GM19455 (cell line): Measurements from ENCODE around the gene GRM4.
"Not testable (repeated sequence)": the region's sequence is repeated elsewhere in the genome, so short reads cannot be mapped to it uniquely, and the experiment has no call there.

Source experiments
- ATAC-seq: cut with Tn5 transposase; IDR thresholded peaks from one replicate; pipeline ENCODE4 v1.9.1; 2021; ENCODE audit not compliant: unreplicated experiment

GRM4 gene

DNA sequence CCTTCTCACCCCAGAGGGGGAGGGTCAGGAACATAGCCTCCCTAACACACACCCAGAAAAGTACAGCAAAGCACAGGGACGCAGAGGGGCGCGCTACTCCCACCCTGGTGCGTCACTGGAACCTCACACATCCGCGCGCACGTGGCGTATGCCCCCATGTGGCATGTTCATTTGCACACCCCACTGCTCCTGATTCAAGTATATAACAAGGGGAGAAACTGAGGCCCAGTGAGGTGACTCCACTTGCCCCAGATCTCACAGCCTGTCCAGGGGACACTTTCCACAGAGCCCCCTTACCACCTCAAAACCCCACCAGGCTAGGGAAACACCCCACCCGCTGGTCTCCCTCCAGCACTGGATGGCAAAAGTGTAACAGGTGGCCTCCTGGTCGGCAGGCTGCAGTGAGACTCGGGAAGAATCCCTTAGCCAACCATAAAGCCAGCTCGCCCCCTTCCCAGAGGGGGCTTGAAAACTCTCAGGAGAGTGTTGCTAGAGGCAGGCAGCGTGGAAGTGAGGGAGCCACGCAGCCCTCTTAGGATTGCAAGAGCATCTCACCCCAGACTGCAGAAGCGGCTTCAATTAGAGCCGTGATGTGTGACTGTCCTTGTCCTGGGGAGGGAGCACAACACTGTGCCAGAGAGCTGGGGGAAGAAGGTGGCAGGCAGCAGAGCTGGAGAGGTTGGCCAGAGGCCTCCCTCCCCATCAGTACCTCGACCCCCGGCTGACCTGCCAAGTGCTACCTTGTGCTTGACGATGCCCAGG is at the start of gene GRM4:
Gene GRM4 (minus strand): TSS at position 67 of the 762 bp plus-strand sequence. CDS start 12,591 bp downstream, outside the sequence.
- ATAC-seq = no peak

DNA sequence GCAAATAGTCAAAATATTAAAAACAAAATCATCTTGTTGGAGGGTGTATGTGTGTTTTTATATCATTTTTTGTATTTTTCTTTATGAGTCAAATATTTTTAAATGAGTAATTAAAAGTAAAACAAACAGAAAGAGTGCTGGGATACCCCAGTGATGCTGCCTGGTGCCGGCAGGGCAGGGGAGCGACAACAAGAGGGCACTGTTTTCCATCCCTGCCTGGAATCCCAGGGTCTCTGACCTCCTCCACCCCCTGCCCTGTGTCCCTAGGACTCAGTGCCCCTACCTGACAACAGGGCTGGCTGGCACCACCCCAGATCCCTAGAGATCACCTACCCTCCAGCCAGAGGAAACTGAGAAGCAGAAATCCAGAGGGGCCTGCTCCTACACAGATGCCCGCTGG is 48.9 kb upstream of the GRM4 start:
- ATAC-seq = no peak

DNA sequence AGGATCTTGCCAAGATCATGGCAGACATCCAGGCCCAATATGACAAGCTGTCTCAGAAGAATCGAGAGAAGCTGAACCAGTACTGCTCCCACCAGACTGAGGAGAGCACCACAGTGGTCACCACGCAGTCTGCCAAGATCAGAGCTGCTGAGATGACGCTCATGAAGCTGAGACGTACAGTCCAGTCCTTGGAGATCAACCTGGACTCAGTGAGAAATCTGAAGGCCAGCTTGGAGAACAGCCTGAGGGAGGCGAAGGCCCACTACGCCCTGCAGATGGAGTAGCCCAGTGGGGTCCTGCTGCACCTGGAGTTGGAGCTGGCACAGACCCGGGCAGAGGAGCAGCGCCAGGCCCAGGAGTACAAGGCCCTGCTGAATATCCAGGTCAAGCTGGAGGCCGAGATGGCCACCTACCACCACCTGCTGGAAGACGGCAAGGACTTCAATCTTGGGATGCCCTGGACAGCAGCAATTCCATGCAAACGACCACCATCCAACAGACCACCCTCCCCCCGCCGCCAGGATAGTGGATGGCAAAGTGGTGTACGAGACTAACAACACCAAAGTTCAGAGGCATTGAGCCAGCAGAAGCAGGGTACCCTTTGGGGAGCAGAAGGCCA is 44.7 kb upstream of the GRM4 start:
- no peak for ATAC-seq

- ATAC-seq = no peak
Observed at GRCh38 chr6:34189806-34190503, 44.1 kb upstream of the GRM4 start.

DNA sequence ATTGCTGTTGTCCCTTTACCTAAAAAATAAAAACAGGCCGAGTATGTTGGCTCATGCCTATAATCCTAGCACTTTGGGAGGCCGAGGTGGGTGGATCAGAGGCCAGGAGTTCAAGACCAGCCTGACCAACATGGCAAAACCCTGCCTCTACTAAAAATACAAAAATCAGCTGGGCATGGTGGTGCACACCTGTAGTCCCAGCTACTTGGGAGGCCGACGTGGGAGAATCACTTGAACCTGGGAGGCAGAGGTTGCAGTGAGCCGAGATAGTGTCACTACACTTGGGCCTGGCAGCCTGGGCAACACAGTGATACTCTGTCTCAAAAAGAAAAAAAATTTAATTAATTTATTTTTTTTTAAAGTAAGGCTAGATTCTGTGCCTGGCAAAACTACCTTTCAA is 38.8 kb upstream of the GRM4 start:
- ATAC-seq = not testable (repeated sequence)

DNA sequence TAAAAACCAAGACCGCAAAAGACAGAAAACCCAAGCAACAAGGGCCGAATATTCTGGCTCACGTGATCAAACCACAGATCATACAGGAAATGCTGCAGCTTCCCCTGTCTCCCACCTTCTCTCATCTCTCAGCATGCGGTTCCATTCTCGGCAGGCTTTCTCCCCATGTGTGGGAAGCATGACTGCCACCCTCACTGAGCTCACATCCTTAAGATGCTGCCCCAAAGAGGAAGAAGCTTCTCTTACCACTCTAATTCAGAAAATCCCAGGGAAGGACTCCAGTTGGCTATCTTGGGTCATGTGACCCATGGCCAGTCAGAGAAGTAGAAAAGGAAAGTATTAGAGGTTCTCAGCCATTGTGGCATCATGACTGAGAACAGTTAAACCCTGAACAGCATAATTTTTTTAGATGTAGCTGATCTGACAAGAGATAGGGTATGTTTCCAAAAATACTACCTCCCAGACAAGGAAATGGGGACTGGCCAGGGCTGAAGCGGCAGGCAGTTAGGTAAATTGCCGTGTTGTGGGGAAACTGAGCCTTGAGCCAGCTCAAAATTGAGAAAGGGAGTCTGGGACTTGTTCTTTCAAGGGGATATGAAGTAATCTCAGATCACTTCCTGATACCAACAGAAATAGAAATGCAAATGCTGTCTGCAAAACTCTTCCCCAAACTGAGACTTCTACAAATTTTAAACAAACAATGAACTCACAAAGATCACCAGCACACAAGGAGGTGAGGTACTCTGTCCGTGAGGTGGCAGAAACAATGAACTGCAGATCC is 37.1 kb upstream of the GRM4 start:
- ATAC-seq = no peak

DNA sequence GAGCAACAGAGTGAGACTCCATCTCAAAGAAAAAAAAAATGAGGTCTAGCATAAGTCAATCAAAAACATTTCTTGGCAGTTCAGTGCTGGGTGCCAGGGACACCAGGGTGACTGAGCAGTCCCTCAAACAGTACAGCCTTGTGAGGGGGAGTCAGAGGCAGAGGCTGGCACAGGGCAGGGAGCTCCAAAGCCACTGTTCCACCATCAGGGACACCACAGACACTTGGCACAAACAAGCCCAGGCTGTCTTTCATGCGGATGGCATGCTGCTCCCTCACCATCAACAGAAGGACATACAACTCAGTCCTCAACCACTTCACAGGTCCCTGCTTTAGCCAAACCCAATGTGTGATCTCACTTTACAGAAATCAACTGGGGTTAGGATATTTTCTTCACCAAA is 36.0 kb upstream of the GRM4 start:
- no peak for ATAC-seq

- no peak for ATAC-seq
Observed at GRCh38 chr6:34179106-34179720, 33.3 kb upstream of the GRM4 start.

DNA sequence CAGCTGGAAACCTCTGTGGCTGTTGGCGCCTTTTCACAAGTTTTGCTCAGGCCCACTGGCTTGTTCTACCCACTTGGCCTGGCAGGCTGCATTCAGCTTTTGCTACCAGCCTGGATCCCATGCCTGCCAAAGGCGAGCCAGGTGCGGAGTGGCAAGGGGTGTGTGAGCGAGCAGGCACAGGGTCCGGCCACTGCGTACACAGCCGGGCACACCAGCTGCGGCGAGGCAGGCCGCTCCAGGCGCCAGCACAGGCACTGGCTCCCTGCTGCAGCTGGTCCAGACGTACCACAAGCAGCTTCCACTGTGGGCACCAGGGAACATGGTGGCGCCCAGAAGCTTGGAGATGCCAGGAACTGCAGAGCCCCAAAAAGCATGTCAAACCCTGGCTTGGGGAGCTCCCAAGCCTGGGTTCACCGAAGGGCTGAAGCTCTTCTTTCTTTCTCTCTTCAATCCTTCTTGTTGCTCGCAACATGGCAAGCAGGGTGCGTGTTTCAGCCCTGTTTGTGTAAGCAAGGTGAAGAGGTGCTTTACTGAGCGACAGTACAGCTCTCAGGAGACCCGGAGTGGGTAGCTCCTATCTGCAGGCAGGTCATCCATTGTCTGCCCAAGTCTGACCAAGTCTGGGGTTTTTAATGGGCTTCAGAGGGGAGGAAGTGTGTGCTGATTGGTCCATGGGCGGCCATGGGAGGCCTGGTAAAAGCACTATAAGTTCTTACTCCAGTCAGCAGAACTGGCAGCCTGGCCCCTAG is 32.6 kb upstream of the GRM4 start:
- ATAC-seq = no peak

- ATAC-seq = no peak
Observed at GRCh38 chr6:34177181-34177591, 31.3 kb upstream of the GRM4 start.

- no peak for ATAC-seq
Observed at GRCh38 chr6:34176261-34177031, 30.6 kb upstream of the GRM4 start.

DNA sequence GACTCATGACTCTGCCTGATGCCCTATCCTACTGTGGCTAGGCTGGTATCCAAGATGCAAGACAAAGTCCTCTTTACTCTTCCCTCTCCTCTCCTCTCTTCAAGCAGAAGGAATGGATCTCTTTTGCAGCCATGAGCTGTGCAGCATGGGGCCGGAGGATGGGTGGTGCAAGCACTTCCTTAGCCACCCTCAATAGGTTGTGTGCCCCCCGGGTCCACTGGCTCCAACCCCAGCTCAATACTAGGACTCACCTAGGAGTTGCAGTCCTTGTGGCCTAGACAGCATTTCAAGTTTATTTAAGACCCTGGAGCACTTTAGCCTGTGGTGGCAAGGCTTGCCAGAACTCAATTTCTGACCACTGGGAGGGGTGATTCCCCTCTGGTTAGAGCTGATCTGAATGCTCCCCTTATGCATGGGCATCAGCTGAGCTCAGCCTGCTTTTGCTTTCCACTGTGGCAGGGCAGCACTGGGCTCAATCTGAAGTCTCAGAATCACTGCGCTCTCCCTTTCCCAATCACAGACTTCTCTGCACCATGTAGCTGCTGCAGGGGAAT is 29.0 kb upstream of the GRM4 start:
- ATAC-seq = no peak

- no peak for ATAC-seq
Observed at GRCh38 chr6:34172961-34173775, 27.3 kb upstream of the GRM4 start.

GRCh38 chr6:34170346-34170745 is 24.5 kb upstream of the GRM4 start:
- ATAC-seq = no peak

DNA sequence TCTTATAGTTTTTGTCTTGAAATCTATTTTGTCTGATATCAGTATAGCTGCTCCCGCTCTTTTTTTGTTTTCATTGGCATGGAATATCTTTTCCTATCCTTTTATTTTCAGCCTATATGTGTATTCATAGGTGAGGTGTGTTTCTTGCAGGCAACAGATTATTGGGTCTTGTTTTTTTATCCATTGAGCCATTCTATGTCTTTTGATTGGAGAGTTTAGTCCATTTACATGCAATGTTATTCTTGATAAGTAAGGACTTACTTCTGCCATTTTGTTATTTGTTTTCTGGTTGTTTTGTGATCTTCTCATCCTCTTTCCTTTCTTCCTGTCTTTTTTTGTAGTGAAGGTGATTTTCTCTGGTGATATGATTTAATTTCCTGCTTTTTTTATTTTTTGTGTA is 24.0 kb upstream of the GRM4 start:
- no peak for ATAC-seq

DNA sequence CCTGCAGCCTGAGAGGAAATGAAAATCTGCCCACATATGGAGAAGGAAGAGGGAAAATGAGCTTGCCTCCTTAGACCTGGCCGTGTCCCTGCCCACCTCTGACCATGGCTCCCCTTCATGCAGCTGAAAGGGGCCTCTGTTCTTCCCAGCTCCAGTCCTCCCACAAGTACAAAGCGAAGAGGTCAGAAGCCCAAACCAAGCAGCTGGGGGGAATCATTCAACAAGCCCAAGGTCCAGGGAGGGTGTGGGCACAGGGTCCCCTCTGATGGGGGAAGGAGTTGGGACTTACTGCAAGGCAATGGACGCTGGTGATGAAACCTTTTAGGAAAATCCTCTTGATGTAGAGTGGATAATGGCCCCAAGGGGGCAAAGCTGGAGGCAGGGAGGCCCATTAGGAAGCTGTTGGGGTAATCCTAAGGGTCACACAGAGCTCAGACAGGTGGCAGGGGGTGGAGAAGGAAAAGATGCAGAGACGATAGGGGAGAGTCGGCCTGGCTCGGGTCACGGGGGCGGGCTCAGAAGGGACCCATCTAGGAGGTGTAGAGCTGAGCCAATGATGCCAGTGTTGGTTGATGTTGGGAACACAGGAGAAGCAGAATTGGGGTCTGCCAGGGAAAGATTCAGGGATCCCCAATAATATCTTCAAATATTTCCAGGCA is 16.1 kb upstream of the GRM4 start:
- no peak for ATAC-seq

DNA sequence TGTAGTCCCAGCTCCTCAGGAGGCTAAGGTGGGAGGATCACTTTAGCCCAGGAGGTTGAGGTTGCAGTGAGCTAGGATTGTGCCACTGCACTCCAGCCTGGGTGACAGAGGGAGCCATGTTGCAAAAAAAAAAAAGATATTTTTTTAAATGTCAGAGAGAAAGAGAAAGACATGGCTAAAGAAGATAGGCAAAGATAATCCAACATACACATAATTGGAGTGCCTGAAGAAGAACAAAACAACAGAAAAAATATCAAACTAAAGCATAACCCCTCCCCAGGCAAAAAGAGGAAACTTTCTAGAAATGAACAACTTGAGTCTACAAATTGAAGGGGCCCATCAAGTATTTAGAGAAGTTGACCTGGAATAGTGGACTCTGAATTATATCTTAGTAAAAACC is 14.0 kb upstream of the GRM4 start:
- no peak for ATAC-seq

GRCh38 chr6:34158876-34159275 is 13.0 kb upstream of the GRM4 start:
- no peak for ATAC-seq
